A204.1 (cell line): ENCODE data around the gene MEIS2.
"Not testable (repeated sequence)": the region's sequence is repeated elsewhere in the genome, so short reads cannot be mapped to it uniquely, and the experiment has no call there.

Experiments
- FAIRE-seq: peaks from 2 replicates; lab custom pipeline; 2012; peaks lifted over from hg19 to GRCh38; lab: Jason Lieb, UNC

MEIS2 gene

GRCh38 chr15:37008205-37008604 lies 92.1 kb downstream of the MEIS2 start:
- FAIRE-seq, result no peak

- FAIRE-seq, result no peak
Measured at GRCh38 chr15:37007301-37007700, 93.0 kb downstream of the MEIS2 start.

GRCh38 chr15:37004981-37005735 lies 95.2 kb downstream of the MEIS2 start:
- no peak for FAIRE-seq

- no peak for FAIRE-seq
Measured at GRCh38 chr15:37004373-37004869, 95.9 kb downstream of the MEIS2 start.

- no peak for FAIRE-seq
Measured at GRCh38 chr15:37002041-37002672, 98.2 kb downstream of the MEIS2 start.

- no peak for FAIRE-seq
Measured at GRCh38 chr15:37001417-37001816, 98.9 kb downstream of the MEIS2 start.

GRCh38 chr15:36999778-37000177 lies 100.6 kb downstream of the MEIS2 start:
- no peak for FAIRE-seq

GRCh38 chr15:36996538-36997181 lies 103.7 kb downstream of the MEIS2 start:
- FAIRE-seq, result no peak

GRCh38 chr15:36996121-36996520 lies 104.2 kb downstream of the MEIS2 start:
- no peak for FAIRE-seq

GRCh38 chr15:36994790-36995189 lies 105.6 kb downstream of the MEIS2 start:
- no peak for FAIRE-seq

- no peak for FAIRE-seq
Measured at GRCh38 chr15:36992454-36992853, 107.9 kb downstream of the MEIS2 start.

- FAIRE-seq, result no peak
Measured at GRCh38 chr15:36988947-36989346, 111.4 kb downstream of the MEIS2 start.

GRCh38 chr15:36982430-36982829 lies 117.9 kb downstream of the MEIS2 start:
- no peak for FAIRE-seq

GRCh38 chr15:36980281-36980680 lies 120.1 kb downstream of the MEIS2 start:
- FAIRE-seq, result not testable (repeated sequence)

- no peak for FAIRE-seq
Measured at GRCh38 chr15:36978625-36979024, 121.7 kb downstream of the MEIS2 start.

- no peak for FAIRE-seq
Measured at GRCh38 chr15:36978126-36978525, 122.2 kb downstream of the MEIS2 start.

- FAIRE-seq, result no peak
Measured at GRCh38 chr15:36977659-36978058, 122.7 kb downstream of the MEIS2 start.

GRCh38 chr15:36972704-36973103 lies 127.6 kb downstream of the MEIS2 start:
- FAIRE-seq, result no peak

GRCh38 chr15:36970522-36970921 lies 129.8 kb downstream of the MEIS2 start:
- no peak for FAIRE-seq

- FAIRE-seq, result no peak
Measured at GRCh38 chr15:36967929-36968328, 132.4 kb downstream of the MEIS2 start.

- no peak for FAIRE-seq
Measured at GRCh38 chr15:36966708-36967107, 133.6 kb downstream of the MEIS2 start.

- FAIRE-seq, result no peak
Measured at GRCh38 chr15:36965570-36966342, 134.6 kb downstream of the MEIS2 start.

- FAIRE-seq, result no peak
Measured at GRCh38 chr15:36964626-36965025, 135.7 kb downstream of the MEIS2 start.
